H4 (cell line): ENCODE measurements around the gene RETN. TPM values are rescaled to one million over a fixed set of nuclear protein-coding genes. Genes with fewer than 3 reads are reported as not detected.

ENCODE experiments used
- DNase-seq: peaks from one replicate; pipeline ENCODE4 v3.0.0-alpha.2; 2015; ENCODE audit warnings: low spot score
- total RNA-seq: library from RNA; depleted of rRNA; stranded (reverse); fragments of >200 nt; shearing (Covaris generic); gene quantifications from 2 replicates; pipeline ENCODE4 v1.2.3, GENCODE V29; 2014

The RETN gene
- total RNA-seq, 1 experiment from 2014 or later = not detected

DNA sequence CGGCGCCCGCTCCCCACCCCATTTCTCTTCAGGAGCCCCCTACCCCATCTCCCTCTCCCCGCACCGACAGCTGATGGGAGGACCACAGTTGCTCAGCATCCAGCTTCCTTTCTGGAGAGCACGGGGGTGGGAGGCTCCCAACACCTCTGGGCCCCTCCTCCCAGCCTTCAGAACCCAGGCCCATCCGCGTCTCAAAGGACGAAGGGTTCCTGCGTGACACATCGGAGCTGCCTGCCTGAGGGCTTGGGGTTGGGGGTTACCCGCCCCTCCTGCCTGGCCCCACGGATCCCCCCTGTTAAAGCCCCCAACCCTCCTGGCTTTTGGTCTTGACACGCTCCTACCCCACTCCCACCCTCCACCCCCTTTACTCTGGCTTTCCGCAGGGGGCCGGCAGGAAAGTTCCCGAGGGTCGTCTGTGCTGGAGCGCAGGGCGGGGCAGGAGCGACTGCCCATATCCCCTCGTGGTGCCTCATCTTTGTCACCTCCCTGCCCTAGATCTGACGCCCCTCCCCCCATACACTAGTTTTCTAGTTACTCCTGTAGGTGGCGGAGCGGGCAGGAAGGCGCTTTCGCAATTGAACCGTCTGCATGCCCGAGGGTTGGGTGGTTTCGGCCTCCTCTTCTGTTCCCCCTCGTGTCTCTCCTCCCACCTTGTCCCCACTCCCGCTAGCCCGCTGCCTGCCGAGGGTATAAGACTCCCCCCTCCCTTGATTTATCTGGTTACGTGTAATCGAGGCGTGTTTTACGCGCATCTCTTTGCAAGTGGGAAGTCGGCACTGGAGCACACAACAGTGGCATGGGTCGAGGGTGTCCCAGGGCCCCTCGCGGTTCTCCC lies 12.7 kb downstream of the RETN start:
- DNase-seq = peak; percentile 76

DNA sequence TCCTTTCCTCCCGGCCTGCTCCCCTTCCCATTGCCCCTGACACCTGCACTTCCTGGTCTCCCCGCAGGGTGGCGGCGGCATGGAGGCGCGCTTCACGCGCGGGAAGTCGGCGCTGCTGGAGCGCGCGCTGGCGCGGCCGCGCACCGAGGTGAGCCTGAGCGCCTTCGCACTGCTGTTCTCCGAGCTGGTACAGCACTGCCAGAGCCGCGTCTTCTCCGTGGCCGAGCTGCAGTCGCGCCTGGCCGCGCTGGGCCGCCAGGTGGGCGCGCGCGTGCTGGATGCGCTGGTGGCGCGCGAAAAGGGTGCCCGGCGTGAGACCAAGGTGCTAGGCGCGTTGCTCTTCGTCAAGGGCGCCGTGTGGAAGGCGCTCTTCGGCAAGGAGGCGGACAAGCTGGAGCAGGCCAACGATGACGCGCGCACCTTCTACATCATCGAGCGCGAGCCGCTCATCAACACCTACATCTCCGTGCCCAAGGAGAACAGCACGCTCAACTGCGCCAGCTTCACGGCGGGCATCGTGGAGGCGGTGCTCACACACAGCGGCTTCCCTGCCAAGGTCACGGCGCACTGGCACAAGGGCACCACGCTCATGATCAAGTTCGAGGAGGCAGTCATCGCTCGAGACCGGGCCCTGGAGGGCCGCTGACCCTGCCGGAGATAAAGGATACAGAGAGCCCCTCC lies 13.5 kb downstream of the RETN start:
- DNase-seq = no peak

DNA sequence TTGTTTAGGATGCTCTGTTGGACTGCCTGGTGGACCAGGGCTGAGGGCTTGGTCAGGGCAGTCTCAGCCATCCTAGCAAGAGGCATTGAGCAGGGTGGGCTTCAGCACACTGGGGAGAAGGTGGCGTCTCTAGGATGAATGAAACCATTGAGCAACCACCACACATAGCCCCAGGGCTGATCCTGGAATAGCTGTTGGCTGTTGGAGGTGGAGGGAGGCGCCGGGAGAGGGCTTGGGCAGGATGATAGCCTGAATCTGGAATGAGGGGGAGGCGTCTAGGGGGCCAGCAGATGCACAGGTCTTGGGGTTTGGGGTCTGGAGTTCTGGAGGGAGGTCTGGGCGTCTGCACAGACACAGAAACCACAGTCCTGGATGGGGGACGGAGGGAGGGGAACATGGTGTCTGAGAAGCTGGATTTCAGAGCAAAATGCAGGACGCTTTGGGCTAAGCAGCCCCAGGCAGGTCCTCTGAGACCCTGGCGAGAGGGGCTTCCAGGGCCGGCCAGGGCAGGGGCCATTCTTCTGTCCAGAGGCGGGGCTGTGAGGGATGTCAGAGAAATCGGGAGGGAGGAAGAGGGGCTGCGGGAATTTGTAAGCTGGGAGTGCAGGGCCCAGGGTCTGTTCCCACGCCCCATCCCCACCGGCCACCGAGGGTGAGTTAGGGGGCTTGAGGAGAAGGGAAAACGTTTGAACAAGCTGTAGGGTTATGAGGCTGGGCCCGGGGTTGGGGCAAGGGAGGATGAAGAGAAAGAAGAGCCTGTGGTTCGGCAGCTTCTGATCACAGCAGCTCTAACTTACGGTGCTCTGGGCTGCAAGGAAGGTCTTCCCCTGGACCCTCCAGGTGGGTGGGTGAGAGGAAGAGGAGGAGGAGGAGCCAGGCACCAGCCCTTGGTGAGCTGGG lies 16.9 kb downstream of the RETN start:
- DNase-seq = no peak

DNA sequence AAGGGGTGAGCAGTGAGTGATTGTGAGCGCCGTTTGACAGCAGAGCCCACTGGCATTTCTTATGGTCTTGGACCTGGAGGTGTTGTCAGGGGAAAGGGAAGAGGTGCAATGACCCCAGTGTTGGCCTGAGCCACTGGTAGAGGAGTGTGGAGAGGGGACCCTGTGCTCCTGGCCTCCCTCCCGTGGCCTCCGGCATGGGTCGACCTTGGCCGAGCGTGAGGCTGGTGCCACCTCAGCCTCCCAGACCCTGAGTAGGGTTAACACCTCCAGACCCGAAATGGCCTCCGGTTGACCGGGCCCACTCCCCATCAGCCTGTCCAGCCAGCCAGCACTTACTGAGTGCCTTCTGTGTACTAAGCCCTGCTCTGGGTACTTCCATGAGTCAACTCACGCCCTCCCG lies 18.3 kb downstream of the RETN start:
- no peak for DNase-seq

DNA sequence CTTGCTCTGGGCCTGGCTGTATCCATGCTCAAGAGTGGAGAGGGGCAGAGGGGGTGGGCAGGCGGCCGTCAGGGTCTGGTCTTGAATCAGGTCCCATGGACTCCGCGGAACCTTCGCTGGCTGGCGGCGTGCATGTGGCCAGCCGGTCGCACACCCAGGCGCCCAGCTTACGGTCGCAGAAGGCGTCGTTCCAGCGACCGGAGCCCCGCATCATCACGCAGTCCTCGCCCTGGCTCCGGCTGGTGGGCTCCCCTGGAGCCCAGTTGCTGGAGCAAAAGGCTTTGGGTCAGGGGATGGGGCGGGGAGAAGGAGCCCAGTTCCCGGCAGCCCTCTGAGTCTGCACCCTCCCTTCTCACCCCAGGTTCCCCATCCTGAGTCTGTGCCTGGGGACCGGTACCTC lies 20.3 kb downstream of the RETN start:
- DNase-seq = no peak

DNA sequence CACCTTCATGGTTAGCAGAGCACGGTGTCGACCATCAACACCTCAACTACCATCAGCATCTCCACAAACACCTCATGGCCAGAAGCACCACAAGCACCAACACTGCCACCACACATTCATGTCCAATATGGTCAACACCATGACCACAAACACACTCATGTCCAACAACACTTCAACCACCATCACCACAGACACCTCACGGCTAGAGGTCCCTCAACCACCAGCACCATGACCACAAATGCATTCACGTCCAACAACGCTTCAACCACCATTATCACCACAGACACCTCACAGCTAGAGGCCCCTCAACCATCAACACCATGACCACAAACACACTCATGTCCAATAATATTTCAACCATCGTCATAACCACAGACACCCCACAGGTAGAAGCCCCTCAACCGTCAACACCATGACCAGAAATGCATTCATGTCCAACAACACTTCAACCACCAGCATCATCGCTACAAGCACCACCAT lies 22.0 kb downstream of the RETN start:
- no peak for DNase-seq

DNA sequence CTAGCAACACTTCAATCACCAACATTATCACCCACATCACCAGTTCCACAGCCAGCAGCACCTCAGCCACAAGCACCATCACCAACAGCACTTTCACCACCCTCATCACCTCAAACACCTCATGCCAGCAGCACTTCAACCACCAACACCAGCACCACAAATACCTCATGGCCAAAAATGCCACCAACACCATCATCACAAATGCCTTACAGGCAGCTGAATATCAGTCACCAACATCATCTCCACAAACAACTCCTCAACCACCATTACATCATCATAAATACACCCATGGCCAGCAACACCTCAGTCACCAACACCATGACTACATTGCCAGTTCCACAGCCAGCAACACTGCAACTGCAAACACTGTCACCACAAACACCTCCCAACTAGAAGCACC lies 22.6 kb downstream of the RETN start:
- no peak for DNase-seq

DNA sequence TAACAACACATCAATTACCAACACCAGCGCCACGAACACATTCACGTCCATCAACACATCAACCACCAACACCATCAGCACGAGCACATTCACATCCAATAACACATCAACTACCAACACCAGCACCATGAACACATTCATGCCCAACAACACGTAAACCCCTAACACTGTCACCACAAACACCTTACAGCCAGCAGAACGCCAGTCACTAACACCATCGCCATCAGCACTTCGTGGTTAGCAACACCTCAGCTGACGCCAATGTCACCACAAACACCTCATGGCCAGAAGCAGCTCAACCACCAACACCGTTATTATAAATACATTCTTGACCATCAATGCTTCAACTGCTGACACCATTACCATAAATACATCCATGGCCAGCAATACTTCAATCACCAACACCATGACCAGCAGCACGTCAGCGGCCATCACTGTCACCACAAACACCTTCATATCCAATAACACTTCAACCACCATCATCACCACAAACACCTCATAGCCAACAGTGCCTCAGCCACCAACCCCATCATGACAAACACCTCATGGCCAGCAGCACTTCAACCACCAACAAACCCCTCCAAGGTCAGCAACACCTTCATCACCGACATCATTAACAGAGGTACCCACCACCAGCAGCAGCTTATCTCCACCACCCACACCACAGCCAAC lies 23.7 kb downstream of the RETN start:
- no peak for DNase-seq

DNA sequence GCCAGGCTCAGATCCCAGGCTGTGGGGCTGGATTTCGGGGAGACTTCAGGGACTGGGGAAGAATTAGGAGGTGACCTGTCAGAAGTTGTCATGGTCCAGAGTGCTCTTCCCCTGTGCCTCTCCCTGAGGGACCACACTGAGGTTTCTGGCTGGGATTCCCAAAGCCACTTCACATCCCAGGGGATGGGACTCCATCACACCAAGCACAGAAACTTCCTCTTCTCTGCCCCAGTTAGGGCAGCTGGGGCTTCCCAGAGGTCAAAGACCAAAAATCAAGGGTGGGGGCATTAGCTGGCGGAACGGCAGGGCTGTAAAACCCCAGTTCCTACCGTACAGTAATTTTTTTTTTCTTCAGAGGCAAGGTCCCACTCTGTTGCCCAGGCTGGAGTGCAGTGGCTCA lies 25.6 kb downstream of the RETN start:
- no peak for DNase-seq

DNA sequence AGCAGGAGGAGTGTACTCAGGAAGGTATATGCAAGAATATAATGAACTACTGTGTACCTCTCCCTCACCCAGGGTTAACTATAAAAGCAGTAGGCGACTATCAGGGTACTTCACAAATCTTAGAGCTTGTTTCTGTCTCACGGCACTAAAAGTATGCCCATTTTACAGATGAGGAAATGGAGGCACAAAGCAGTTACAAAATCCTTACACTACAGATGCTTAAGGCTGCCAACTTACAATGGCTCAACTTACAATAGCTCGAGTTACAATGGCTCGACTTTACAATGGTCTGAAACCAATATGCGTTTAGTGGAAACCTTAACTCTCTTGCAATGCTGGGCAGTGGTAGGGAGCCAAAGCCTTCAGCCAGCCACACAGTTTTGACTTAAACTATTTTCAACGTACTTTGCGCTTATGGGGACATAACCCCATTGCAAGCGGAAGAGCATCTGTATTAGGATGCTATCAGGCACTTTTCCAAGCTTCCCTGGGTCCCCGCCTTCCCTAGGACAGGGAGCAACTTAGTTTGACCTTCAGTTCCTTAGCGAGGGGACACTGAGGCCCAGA lies 29.0 kb downstream of the RETN start:
- DNase-seq = no peak

DNA sequence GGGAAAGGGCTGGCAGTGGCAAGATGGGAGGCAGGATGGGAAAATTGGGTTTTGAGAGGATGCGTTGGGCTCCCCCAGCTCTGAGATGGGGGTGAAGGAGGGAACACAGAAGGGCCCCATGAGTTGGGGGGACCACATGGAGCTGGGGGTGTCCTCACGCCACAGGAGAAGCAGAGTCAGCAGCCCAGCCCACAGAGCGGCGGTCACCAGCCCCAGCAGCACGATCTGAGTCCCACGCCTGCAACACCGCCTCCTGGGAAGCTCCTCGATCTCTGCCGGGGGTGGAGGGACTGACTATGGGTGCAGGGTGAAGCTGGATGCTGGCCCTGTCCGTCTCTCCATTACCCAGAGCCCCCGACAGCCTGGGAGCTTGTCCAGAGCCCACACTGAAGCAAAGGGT lies 29.7 kb downstream of the RETN start:
- no peak for DNase-seq

DNA sequence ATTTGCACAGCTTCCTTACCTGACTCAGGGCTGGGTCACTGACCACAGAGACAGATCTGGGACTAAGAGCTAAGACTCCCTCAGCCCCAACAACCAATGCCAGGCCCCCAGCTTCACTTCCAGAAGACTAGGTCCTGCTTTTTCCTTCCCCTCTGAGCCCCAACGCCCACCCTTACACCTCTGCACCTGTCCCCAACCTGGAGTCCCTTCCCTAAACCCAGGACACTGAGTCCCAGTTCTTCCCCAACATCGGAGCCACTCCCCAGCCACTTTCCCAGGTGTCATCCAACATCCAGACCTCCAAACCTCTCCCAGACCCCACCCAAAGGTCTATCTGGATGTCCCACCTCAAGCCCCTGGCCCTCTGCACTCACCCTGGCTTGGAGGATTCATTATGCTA lies 30.2 kb downstream of the RETN start:
- no peak for DNase-seq

DNA sequence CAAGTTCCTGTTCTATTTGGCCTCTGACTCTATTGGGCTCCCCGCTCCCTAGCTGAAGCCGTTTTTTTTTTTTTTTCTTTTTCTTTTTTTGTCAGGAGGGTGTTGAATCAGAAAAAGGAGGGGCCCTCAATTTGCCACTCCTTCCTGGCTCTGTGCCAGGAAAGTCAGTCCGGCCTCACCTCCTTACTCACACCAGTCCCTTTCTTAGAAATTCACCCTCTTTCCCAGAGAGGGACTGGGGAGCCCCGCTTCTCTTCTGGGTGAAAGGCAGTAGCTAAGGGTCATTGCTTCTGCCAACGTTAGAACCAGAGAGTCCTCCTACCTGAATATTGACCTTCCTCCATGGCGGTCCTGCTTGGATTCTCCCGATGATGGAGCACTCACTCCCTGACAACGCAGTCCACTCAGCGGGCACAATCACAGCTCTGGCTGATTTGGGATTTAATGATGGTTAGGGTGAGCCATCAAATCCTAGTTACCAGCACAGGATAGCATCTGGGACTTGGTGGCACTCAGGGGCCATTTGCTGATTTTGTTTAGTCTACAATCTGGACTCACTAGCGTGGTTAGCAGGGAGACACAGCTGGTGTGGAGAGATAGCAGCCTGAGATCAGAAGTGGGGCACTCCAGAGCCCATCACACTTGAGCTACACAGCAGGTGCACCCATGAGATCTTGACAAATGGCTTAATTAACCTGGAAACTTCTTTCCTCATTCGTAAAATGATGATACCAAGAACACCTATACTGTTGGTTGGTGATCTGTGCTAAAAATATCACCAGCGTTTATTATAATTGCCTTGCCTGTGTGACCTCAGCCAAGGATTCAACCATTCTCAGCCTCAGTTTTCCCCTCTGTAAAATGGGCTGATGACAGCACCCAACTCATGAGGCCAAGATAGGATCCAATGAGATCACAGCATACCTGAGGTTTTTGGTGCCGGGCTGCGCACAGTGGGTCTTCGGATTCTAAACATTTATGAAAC lies 30.9 kb downstream of the RETN start:
- DNase-seq = no peak

DNA sequence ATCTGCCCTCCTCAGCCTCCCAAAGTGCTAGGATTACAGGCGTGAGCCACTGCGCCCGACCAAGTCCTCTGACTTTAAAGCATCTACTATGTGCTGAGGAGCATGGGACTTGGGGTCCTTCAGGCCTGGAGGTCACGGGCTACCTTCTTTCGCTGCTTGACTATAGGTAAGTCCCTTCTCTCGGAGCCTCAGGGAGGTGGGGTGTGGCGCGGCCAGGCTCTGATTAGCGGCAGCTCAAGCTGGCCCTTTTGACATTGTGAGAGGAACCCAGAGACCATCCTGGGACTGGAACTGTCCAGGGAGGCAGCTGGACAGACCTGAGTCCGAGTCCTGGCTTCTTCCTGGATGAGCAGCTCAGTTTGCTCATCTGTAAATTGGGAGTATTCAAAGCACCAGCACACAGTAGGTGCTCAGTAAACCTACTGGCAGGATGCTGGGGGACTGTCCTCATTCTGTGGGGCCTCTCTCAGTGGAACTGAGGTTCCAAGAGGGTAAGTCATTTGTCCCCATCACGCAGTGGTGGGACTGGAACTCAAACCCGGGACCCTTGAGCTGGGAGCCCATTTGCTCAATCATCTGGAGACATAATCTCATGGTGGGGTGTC lies 32.3 kb downstream of the RETN start:
- DNase-seq = no peak

DNA sequence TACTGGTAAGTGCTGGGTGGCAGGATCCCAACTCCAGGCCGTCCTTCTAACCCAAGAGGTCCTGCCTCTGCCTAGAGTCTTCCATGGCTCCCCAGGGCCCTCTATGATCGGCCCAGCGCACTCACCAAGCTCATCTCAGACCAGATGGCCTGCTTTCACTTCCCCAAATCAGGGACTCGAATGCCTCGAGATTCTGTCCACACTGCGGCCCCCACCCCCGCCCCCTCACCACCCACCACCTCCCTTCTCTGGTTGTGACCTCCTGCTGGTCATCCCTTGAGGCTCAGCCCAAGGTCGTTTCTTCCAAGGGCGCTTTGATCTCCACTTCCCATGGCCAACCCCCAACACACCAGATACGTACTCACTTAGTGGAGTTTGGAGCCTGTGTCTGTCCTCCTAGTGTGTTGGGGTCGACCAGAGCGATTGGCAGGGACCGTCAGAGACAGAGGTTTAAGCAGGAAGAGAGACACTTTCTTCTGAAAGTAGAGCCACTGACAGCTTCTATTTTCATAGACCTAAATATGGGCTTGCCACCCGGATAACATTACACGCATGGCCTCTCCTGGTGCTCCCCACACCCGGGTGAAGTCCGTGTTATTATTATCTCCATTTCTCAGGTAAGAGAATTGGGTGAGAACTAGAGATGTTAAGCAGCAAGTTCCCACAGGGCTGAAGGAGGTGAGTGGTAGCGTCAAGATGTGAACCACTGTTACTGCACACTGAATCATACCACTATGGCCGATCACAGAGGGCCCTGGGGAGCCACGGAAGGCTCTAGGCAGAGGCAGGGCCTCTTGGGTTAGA lies 33.0 kb downstream of the RETN start, which contains the start of gene FCER2:
Gene FCER2 (minus strand): TSS at position 478 of the 804 bp plus-strand sequence. CDS start 2,371 bp downstream, outside the sequence.
- no peak for DNase-seq

DNA sequence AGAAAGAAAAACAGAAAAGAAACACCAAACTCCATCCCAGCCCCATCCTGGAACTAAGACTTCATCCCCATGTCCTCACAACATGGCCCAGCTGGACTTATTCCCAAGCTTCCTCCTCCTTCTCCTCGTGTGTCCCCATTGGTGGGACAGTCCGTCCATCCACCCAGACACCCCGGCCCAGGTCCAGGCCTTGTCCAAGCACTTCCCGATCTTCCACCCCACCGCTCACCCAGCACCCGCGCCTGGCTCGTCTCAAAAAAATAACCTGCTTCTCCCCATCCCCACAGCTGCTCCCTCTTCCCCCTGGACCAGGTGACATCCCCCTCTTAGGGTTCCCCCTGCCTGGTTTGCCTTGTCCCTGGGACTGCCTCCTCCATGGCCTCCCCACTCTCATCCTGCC lies 34.5 kb downstream of the RETN start:
- no peak for DNase-seq

DNA sequence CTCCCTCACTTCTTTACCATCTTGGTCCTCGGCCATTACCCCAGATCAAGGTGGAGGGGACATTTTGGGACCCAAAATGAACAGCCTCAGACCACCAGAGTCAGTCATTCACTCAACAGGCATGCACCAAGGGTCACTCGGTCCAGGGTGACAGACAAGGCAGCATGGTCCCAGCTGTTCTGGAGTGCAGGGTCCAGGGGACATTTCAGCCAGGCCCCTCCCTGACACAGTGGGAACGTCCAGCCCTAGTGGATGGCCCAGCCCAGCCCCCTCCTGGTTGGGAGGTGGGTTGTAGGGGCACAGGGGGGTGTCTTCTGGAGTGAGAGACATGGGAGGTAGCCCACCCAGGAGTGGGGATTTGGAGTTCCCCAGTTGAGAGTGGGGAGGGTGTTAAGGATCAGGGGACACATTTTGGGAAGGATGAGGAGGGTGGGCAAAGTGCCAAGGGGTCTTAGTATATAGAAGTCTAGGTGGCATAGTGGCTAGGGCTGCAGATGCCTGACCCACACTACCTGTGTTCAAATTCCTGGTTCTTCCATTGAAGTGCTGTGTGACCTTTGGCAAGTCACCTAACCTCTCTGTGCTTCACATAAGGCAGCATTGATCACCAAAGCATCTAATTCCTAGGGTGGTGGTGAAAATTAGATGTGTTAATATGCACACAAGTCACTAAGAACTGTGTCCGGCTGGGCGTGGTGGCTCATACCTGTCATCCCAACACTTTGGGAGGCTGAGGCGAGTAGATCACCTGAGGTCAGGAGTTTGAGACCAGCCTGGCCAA lies 35.6 kb downstream of the RETN start:
- no peak for DNase-seq
